WTC11 (cell line): Measurements from ENCODE around the gene LARGE1. TPM values are rescaled to one million over a fixed set of nuclear protein-coding genes. Genes with fewer than 3 reads are reported as not detected.

Source experiments
- ATAC-seq: fragments of 200-7000 bp; cut with Tn5 transposase; 2 replicates; pipeline ENCODE4 v1.10.0; 2021; ENCODE audit warnings: mild to moderate bottlenecking, moderate library complexity
- CTCF ChIA-PET: fragments of 300-600 bp; sonication (Branson Sonifier 250); formaldehyde crosslinking; loops from one replicate; lab custom pipeline; 2021; ENCODE audit warnings: antibody characterized with exemption; lab: Charles Lee
- POLR2A ChIA-PET: fragments of 350-600 bp; sonication (Branson Sonifier 250); formaldehyde crosslinking; loops from one replicate; lab custom pipeline; 2021; ENCODE audit warnings: antibody characterized with exemption; lab: Charles Lee
- DNase-seq: peaks from one replicate; pipeline ENCODE4 v3.0.0; 2021; ENCODE audit warnings: low spot score
- H3K27ac Mint-ChIP-seq: 2 replicates; pipeline ENCODE4 v1.8.0; 2021; ENCODE audit warnings: mixed read lengths
- H3K27me3 Mint-ChIP-seq: 2 replicates; pipeline ENCODE4 v1.8.0; 2021; ENCODE audit warnings: low read depth, mild to moderate bottlenecking, moderate library complexity, mixed read lengths
- H3K36me3 Mint-ChIP-seq: 2 replicates; pipeline ENCODE4 v1.8.0; 2021; ENCODE audit warnings: mixed read lengths
- H3K4me1 Mint-ChIP-seq: 2 replicates; pipeline ENCODE4 v1.8.0; 2022; ENCODE audit warnings: mixed read lengths
- H3K4me3 Mint-ChIP-seq: 2 replicates; pipeline ENCODE4 v1.8.0; 2021; ENCODE audit warnings: mild to moderate bottlenecking, moderate library complexity, mixed read lengths
- H3K9me3 Mint-ChIP-seq: 2 replicates; pipeline ENCODE4 v1.8.0; 2021; ENCODE audit warnings: mixed read lengths
- AFF4 ChIP-seq: sonication (generic); formaldehyde crosslinking; IDR thresholded peaks from 2 replicates; pipeline ENCODE4 v1.8.1; 2023; ENCODE audit warnings: mild to moderate bottlenecking, missing genetic modification reagents, borderline replicate concordance
- ATF2 ChIP-seq: sonication (generic); formaldehyde crosslinking; IDR thresholded peaks from 2 replicates; pipeline ENCODE4 v1.8.1; 2022; ENCODE audit warnings: low read depth, missing genetic modification reagents, borderline replicate concordance
- CREM ChIP-seq: sonication (generic); formaldehyde crosslinking; IDR thresholded peaks from 2 replicates; pipeline ENCODE4 v1.8.1; 2022; ENCODE audit warnings: mild to moderate bottlenecking, missing genetic modification reagents, moderate library complexity
- E2F1 ChIP-seq: sonication (generic); formaldehyde crosslinking; IDR thresholded peaks from 2 replicates; pipeline ENCODE4 v1.8.0; 2022; ENCODE audit warnings: mild to moderate bottlenecking, missing genetic modification reagents
- ELF4 ChIP-seq: sonication (generic); formaldehyde crosslinking; IDR thresholded peaks from 2 replicates; pipeline ENCODE4 v1.8.1; 2022; ENCODE audit warnings: low read depth, mild to moderate bottlenecking, moderate library complexity, missing genetic modification reagents
- ERG ChIP-seq: fragments of 250-450 bp; sonication (Bioruptor Pico); IDR thresholded peaks from 2 replicates; pipeline ENCODE4 v1.8.0; 2021; ENCODE audit warnings: mild to moderate bottlenecking
- FOXK1 ChIP-seq: sonication (generic); formaldehyde crosslinking; IDR thresholded peaks from 2 replicates; pipeline ENCODE4 v1.8.0; 2022; ENCODE audit warnings: mild to moderate bottlenecking, moderate library complexity, missing genetic modification reagents
- GTF2I ChIP-seq: fragments of 250-450 bp; sonication (Bioruptor Pico); conservative IDR thresholded peaks from 2 replicates; pipeline ENCODE4 v1.4.0; 2021; ENCODE audit warnings: mild to moderate bottlenecking
- MXD4 ChIP-seq: fragments of 250-450 bp; sonication (Bioruptor Pico); IDR thresholded peaks from 2 replicates; pipeline ENCODE4 v1.8.0; 2021; ENCODE audit warnings: mild to moderate bottlenecking, moderate library complexity, borderline replicate concordance
- NFE2L1 ChIP-seq: sonication (generic); formaldehyde crosslinking; IDR thresholded peaks from 2 replicates; pipeline ENCODE4 v1.8.1; 2023; ENCODE audit warnings: missing genetic modification reagents
- RORB ChIP-seq: fragments of 250-450 bp; sonication (Bioruptor Pico); IDR thresholded peaks from 2 replicates; pipeline ENCODE4 v1.9.0; 2021; ENCODE audit warnings: mild to moderate bottlenecking
- SOX15 ChIP-seq: fragments of 250-450 bp; sonication (Bioruptor Pico); IDR thresholded peaks from 2 replicates; pipeline ENCODE4 v1.9.0; 2021; ENCODE audit warnings: mild to moderate bottlenecking
- SP1 ChIP-seq: sonication (generic); formaldehyde crosslinking; conservative IDR thresholded peaks from 2 replicates; pipeline ENCODE4 v1.8.1; 2022; ENCODE audit warnings: missing genetic modification reagents
- TP53 ChIP-seq: sonication (generic); formaldehyde crosslinking; IDR thresholded peaks from 2 replicates; pipeline ENCODE4 v1.8.1; 2023; ENCODE audit warnings: mild to moderate bottlenecking, missing genetic modification reagents
- ZNF121 ChIP-seq: sonication (generic); formaldehyde crosslinking; IDR thresholded peaks from 2 replicates; pipeline ENCODE4 v1.8.0; 2023; ENCODE audit warnings: missing genetic modification reagents
- ZNF138 ChIP-seq: sonication (generic); formaldehyde crosslinking; conservative IDR thresholded peaks from 2 replicates; pipeline ENCODE4 v1.8.1; 2022; ENCODE audit warnings: mild to moderate bottlenecking, moderate library complexity, missing genetic modification reagents
- ZNF317 ChIP-seq: sonication (generic); formaldehyde crosslinking; IDR thresholded peaks from 2 replicates; pipeline ENCODE4 v1.8.1; 2023; ENCODE audit warnings: low read depth, mild to moderate bottlenecking, moderate library complexity, missing genetic modification reagents, borderline replicate concordance
- ZNF396 ChIP-seq: fragments of 250-450 bp; sonication (Bioruptor Pico); IDR thresholded peaks from 2 replicates; pipeline ENCODE4 v1.8.0; 2021; ENCODE audit warnings: mild to moderate bottlenecking, moderate library complexity, borderline replicate concordance
- ZNF425 ChIP-seq: fragments of 250-450 bp; sonication (Bioruptor Pico); conservative IDR thresholded peaks from 2 replicates; pipeline ENCODE4 v1.9.0; 2021; ENCODE audit warnings: mild to moderate bottlenecking
- ZSCAN18 ChIP-seq: fragments of 250-450 bp; sonication (Bioruptor Pico); IDR thresholded peaks from 2 replicates; pipeline ENCODE4 v2.1.2; 2022; ENCODE audit warnings: mild to moderate bottlenecking, moderate library complexity
- total RNA-seq: library from RNA; stranded (reverse); gene quantifications from 3 replicates; pipeline ENCODE4 v1.2.3, GENCODE V29; 2021

The LARGE1 gene
- total RNA-seq, 1 experiment from 2014 or later = 72.6 TPM

- TF ChIP-seq NFE2L1 (no peak), ELF4 (no peak), FOXK1 (CRISPR knock-in tag) (no peak), CREM (CRISPR knock-in tag) (no peak)
Observed at GRCh38 chr22:33270596-33270995, 649.7 kb downstream of the LARGE1 start (continued).

- Mint-ChIP-seq H3K27ac (no peak overlapping the region), H3K4me3 (no peak overlapping the region), H3K9me3 (peaks cover 4% of the 10 kb centered on the region), H3K36me3 (no peaks in the 10 kb centered on the region), H3K27me3 (peaks cover 10% of the 10 kb centered on the region), H3K4me1 (peaks cover 4% of the 10 kb centered on the region; the same call in 1 of the 2 replicates)
- DNase-seq (no peak), ATAC-seq (no peak)
- ChIA-PET CTCF (interaction anchor here (1.0 kb wide), 1 partner anchor 13 kb away, joined by 3 read pairs; no protein-coding TSS in a partner anchor), POLR2A (no interaction called here)
- TF ChIP-seq MXD4 (CRISPR knock-in tag) (no peak), SOX15 (CRISPR knock-in tag) (no peak), ZNF425 (CRISPR knock-in tag) (no peak), ZNF396 (CRISPR knock-in tag) (no peak), E2F1 (CRISPR knock-in tag) (no peak), GTF2I (CRISPR knock-in tag) (no peak), ZNF121 (CRISPR knock-in tag) (no peak), SP1 (no peak), TP53 (CRISPR knock-in tag) (no peak)
Observed at GRCh38 chr22:33261699-33262098, 658.6 kb downstream of the LARGE1 start.

GRCh38 chr22:33260498-33260897 lies 659.8 kb downstream of the LARGE1 start:
- peaks cover 4% of the 10 kb centered on the region for H3K9me3 Mint-ChIP-seq
- H3K4me1 Mint-ChIP-seq = peaks cover 4% of the 10 kb centered on the region; the same call in 1 of the 2 replicates
- peaks cover 15% of the 10 kb centered on the region for H3K27me3 Mint-ChIP-seq
- CTCF ChIA-PET = no interaction called here
- no peak for DNase-seq
- POLR2A ChIA-PET = no interaction called here
- no peaks in the 10 kb centered on the region for H3K36me3 Mint-ChIP-seq
- no peak overlapping the region for H3K27ac Mint-ChIP-seq
- H3K4me3 Mint-ChIP-seq = no peak overlapping the region
- no peak for ATAC-seq
- TF ChIP-seq ERG (CRISPR knock-in tag) = no peak
- TF ChIP-seq ZSCAN18 (CRISPR knock-in tag) = no peak
- TF ChIP-seq ATF2 (CRISPR knock-in tag) = no peak
- TF ChIP-seq AFF4 (CRISPR knock-in tag) = no peak
- TF ChIP-seq ZNF317 (CRISPR knock-in tag) = no peak
- TF ChIP-seq RORB = no peak
- no peak for TF ChIP-seq ZNF138 (CRISPR knock-in tag)
